ENCODE measurements around the gene BBLN. TPM values are rescaled to one million over a fixed set of nuclear protein-coding genes. Genes with fewer than 3 reads are reported as not detected.
A peak's percentile ranks its signal among the peaks of the same experiment; 100 is the strongest.

Gene BBLN
- total and polyA plus RNA-seq, 4 donors: 13.4 to 42.1 (median 32.3) TPM

GRCh38 chr9:128114326-128115186, 45.5 kb upstream of the BBLN start:
- Histone ChIP-seq H3K4me3 (ENCODE audit: low read depth in 1 of 3, low read length in 3 of 3) (peak overlapping the region in 1 of 3 donors; percentile 5), H3K9me3 (ENCODE audit: control insufficient read depth in 4 of 4, low read length in 3 of 4) (no peaks in the 10 kb centered on the region), H3K27me3 (ENCODE audit: control insufficient read depth in 4 of 4, insufficient read depth in 4 of 4, low read length in 3 of 4) (no peaks in the 10 kb centered on the region), H3K36me3 (ENCODE audit: control insufficient read depth in 4 of 4, insufficient read depth in 3 of 4, low read depth in 1 of 4, low read length in 3 of 4) (peaks cover 0 to 4% (median 0%) of the 10 kb centered on the region in 4 donors), H3K9ac (ENCODE audit: low read depth in 1 of 2, low read length in 2 of 2) (peak overlapping the region; percentile 75 to 93), H3K27ac (ENCODE audit: low read depth in 1 of 2, low read length in 2 of 2) (peak overlapping the region; percentile 89 to 93), H3K4me1 (ENCODE audit: control insufficient read depth in 4 of 4, insufficient read depth in 4 of 4, low read length in 3 of 4) (peaks cover 11 to 35% (median 24%) of the 10 kb centered on the region in 4 donors)
- WGBS: 70% methylated on average over 29 of the region's 29 CpGs
- TF ChIP-seq ATF3 (IDR thresholded peaks at IDR 0.05): no peak
- no peak for TF ChIP-seq FOXA1 (IDR thresholded peaks at IDR 0.05)
- TF ChIP-seq GABPA (IDR thresholded peaks at IDR 0.05 in 1 of 2, conservative IDR thresholded peaks at IDR 0.05 in 1 of 2): no peak
- TF ChIP-seq RXRA (IDR thresholded peaks at IDR 0.05): no peak
- TF ChIP-seq HNF4G (IDR thresholded peaks at IDR 0.05): no peak
- no peak for TF ChIP-seq CTCF (IDR thresholded peaks at IDR 0.05; ENCODE audit: low read depth, low read length, missing input control)
- no peak for TF ChIP-seq EGR1 (IDR thresholded peaks at IDR 0.05; ENCODE audit: low read depth in 2 of 2)
- no peak for TF ChIP-seq NR2F2 (IDR thresholded peaks at IDR 0.05)
- no peak for DNase-seq (ENCODE audit: low spot score)

GRCh38 chr9:128115187-128116103, 44.6 kb upstream of the BBLN start:
- peak; percentile 86 for DNase-seq (ENCODE audit: low spot score)
- Histone ChIP-seq H3K4me3 (ENCODE audit: low read depth in 1 of 3, low read length in 3 of 3) (peak overlapping the region in 1 of 3 donors; percentile 5), H3K27me3 (ENCODE audit: control insufficient read depth in 4 of 4, insufficient read depth in 4 of 4, low read length in 3 of 4) (no peaks in the 10 kb centered on the region), H3K4me1 (ENCODE audit: control insufficient read depth in 4 of 4, insufficient read depth in 4 of 4, low read length in 3 of 4) (peaks cover 11 to 35% (median 24%) of the 10 kb centered on the region in 4 donors), H3K9ac (ENCODE audit: low read depth in 1 of 2, low read length in 2 of 2) (peak overlapping the region; percentile 75 to 93), H3K27ac (ENCODE audit: low read depth in 1 of 2, low read length in 2 of 2) (peak overlapping the region; percentile 89 to 93), H3K9me3 (ENCODE audit: control insufficient read depth in 4 of 4, low read length in 3 of 4) (no peaks in the 10 kb centered on the region), H3K36me3 (ENCODE audit: control insufficient read depth in 4 of 4, insufficient read depth in 3 of 4, low read depth in 1 of 4, low read length in 3 of 4) (peaks cover 0 to 4% (median under 1%) of the 10 kb centered on the region in 4 donors)
- WGBS: 33% methylated on average over 26 of the region's 26 CpGs
- TF ChIP-seq RXRA (IDR thresholded peaks at IDR 0.05): peak; percentile 98 to 99
- TF ChIP-seq YY1 (IDR thresholded peaks at IDR 0.05): peak; percentile 77
- peak in 1 of 2 donors; percentile 74 for TF ChIP-seq EGR1 (IDR thresholded peaks at IDR 0.05; ENCODE audit: low read depth in 2 of 2)
- TF ChIP-seq SP1 (IDR thresholded peaks at IDR 0.05): peak; percentile 100
- peak; percentile 90 for TF ChIP-seq ZBTB33 (IDR thresholded peaks at IDR 0.05)
- peak; percentile 94 for TF ChIP-seq MAX (IDR thresholded peaks at IDR 0.05)
- TF ChIP-seq JUND (IDR thresholded peaks at IDR 0.05): peak in 1 of 2 donors; percentile 63
- TF ChIP-seq FOXA2 (IDR thresholded peaks at IDR 0.05): peak; percentile 84
- TF ChIP-seq HNF4G (IDR thresholded peaks at IDR 0.05): peak; percentile 90
- TF ChIP-seq ATF3 (IDR thresholded peaks at IDR 0.05): no peak
- peak in 1 of 2 donors; percentile 36 for TF ChIP-seq RAD21 (IDR thresholded peaks at IDR 0.05)
- peak; percentile 26 for TF ChIP-seq NR2F2 (IDR thresholded peaks at IDR 0.05)
- peak; percentile 94 to 97 for TF ChIP-seq HNF4A (conservative IDR thresholded peaks at IDR 0.05)
- TF ChIP-seq REST (IDR thresholded peaks at IDR 0.05): peak; percentile 90
- TF ChIP-seq CTCF (IDR thresholded peaks at IDR 0.05; ENCODE audit: low read depth, low read length, missing input control): no peak
- TF ChIP-seq FOXA1 (IDR thresholded peaks at IDR 0.05): peak; percentile 91

All from liver (tissue), 9 donors.